Astrocyte of the spinal cord (primary cell): Measurements from ENCODE around the gene LIME1.
"Not testable (repeated sequence)": the region's sequence is repeated elsewhere in the genome, so short reads cannot be mapped to it uniquely, and the experiment has no call there.

Experiments used
- DNase-seq: peaks from one replicate; pipeline ENCODE4 v3.0.0; 2011; ENCODE audit warnings: low read depth, low spot score
- H3K4me3 ChIP-seq: 2 replicates; pipeline ENCODE4 v1.5.1; 2011; ENCODE audit warnings: low read depth, mild to moderate bottlenecking, low read length, moderate library complexity
- in situ Hi-C: cut with HindIII; loops from 2 replicates; pipeline ENCODE4 v1.10.0; 2017; ENCODE audit warnings: low sequenced_read_pairs
- TF ChIP-seq, protein P1 (sequence below): IDR thresholded peaks from 2 replicates; pipeline ENCODE4 v1.5.1; 2012; ENCODE audit warnings: low read depth, mild to moderate bottlenecking, low read length, inconsistent platforms

LIME1 gene

GRCh38 chr20:63714858-63715257 lies 21.6 kb upstream of the LIME1 start:
- DNase-seq = no peak
- no peak overlapping the region for H3K4me3 ChIP-seq
- TF ChIP-seq, protein P1, sequence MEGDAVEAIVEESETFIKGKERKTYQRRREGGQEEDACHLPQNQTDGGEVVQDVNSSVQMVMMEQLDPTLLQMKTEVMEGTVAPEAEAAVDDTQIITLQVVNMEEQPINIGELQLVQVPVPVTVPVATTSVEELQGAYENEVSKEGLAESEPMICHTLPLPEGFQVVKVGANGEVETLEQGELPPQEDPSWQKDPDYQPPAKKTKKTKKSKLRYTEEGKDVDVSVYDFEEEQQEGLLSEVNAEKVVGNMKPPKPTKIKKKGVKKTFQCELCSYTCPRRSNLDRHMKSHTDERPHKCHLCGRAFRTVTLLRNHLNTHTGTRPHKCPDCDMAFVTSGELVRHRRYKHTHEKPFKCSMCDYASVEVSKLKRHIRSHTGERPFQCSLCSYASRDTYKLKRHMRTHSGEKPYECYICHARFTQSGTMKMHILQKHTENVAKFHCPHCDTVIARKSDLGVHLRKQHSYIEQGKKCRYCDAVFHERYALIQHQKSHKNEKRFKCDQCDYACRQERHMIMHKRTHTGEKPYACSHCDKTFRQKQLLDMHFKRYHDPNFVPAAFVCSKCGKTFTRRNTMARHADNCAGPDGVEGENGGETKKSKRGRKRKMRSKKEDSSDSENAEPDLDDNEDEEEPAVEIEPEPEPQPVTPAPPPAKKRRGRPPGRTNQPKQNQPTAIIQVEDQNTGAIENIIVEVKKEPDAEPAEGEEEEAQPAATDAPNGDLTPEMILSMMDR = no peak
- in situ Hi-C loops = no loop called here

DNA sequence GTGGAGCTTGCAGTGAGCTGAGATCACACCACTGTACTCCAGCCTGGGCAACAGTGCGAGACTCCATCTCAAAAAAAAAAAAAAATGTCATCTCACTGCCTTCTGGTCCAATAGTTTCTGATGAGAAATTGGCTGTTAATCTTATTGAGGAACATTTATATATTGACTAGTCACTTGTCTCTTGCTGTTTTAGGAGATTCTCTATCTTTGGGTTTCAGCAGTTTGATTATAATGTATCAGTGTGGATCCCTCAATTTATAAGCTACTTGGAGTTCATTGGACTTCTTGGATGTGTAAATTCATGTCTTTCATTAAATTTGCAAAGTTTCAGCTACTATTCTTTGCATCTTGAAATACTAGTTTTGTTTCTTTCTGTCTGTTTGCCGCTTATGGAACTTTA lies 17.5 kb upstream of the LIME1 start:
- in situ Hi-C loops = no loop called here
- no peak overlapping the region for H3K4me3 ChIP-seq
- TF ChIP-seq, protein P1 = no peak
- no peak for DNase-seq

DNA sequence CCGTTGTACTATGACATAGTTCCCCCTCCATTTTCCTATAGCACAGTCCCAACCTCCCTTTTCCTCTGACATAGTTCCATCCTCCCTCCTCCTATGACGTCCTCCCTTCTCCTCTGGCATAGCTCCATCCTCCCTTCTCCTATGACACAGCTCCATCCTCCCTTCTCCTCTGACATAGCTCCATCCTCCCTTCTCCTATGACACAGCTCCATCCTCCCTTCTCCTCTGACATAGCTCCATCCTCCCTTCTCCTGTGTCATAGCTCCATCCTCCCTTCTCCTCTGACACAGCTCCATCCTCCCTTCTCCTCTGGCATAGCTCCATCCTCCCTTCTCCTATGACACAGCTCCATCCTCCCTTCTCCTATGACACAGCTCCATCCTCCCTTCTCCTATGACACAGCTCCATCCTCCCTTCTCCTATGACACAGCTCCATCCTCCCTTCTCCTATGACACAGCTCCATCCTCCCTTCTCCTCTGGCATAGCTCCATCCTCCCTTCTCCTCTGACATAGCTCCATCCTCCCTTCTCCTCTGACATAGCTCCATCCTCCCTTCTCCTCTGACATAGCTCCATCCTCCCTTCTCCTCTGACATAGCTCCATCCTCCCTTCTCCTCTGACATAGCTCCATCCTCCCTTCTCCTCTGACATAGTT lies 13.4 kb upstream of the LIME1 start:
- DNase-seq, in situ Hi-C loops, H3K4me3 ChIP-seq: not testable (repeated sequence)

DNA sequence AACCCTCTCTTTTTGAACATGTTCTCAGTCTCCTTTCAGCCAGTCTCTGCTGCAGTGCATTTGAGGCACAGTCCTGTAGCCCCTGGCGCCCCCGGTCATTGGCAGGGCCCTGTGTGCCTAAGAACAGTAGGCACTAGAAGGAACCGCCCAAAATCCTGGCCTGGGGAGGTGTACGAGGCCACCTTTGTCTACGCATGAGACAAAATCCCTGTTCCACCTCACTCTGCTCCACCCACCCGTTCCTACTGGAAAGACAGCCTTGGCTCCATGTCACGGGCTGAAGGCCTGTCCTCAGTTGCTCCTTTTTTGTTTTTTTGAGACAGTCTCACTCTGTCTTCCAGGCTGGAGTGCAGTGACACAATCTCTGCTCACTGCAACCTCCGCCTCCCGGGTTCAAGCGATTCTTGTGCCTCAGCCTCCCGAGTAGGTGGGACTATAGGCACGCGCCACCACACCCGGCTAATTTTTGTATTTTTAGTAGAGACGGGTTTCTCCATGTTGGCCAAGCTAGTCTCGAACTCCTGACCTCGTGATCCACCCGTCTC lies 6.2 kb upstream of the LIME1 start:
- in situ Hi-C loops, DNase-seq, H3K4me3 ChIP-seq: not testable (repeated sequence)

DNA sequence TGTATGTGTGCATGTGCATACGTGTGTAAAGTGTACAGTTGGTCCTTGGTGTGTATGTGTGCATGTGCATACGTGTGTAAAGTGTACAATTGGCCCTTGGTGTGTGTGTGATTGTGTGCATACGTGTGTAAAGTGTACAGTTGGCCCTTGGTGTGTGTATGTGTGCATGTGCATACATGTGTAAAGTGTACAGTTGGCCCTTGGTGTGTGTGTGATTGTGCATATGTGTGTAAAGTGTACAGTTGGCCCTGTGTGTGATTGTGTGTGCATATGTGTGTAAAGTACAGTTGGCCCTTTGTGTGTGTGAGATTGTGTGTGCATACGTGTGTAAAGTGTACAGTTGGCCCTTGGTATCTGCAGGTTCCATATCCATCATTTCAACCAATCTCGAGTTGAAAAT lies 5.1 kb upstream of the LIME1 start:
- in situ Hi-C loops = no loop called here
- no peak for DNase-seq
- no peak overlapping the region for H3K4me3 ChIP-seq
- TF ChIP-seq, protein P1 = no peak

DNA sequence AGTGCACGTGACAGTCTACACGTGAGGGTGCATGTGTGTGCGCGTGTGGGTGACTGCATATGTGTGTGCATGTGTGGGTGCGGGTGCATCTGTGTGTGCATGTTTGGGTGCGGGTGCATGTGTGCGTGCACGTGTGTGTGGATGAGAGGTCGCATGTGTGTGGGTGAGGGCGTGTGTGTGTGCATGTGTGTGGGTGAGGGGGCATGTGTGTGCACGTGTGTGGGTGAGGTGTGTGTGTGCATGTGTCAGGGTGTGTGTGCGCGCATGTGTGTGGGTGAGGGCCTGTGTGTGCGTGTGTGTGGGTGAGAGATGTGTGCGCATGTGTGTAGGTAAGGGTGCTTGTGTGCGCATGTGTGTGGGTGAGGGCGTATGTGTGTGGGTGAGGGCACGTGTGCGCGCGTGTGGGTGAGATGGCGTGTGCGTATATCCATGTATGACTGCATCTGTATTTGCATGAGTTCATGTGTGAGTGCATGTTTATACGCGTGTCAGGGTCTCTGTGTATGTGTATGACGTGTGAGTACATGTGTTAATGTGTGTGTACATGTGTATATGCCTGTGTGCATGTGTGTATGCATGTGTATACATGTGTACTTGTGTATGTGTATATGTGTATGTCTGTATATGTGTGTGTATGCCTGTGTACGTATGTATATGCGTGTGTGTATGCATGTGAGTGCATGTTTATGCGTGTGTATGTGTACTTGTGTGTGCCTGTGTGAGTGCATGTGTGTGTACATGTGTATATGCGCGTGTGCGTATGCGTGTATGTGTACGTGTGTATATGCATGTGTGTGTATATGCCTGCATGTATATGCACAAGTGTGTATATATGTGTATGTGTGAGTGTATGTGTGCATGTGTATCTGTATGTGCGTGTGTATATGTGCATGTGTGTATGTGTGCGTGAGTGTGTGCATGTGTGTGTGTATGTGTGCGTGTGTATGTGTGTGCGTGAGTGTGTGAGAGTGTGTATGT lies 4.1 kb upstream of the LIME1 start:
- H3K4me3 ChIP-seq = no peak overlapping the region
- TF ChIP-seq, protein P1 = no peak
- in situ Hi-C loops = no loop called here
- no peak for DNase-seq

- in situ Hi-C loops = no loop called here
- TF ChIP-seq, protein P1 = no peak
- no peak overlapping the region for H3K4me3 ChIP-seq
- DNase-seq = no peak
Measured at GRCh38 chr20:63733117-63733516, 3.3 kb upstream of the LIME1 start.
